Superior temporal gyrus (tissue), 1 donor: ENCODE measurements around the gene MUC2.

ENCODE experiments used
- DNase-seq: peaks from one replicate; pipeline ENCODE4 v3.0.0-alpha.2; 2016; ENCODE audit errors: extremely low spot score

Gene MUC2

DNA sequence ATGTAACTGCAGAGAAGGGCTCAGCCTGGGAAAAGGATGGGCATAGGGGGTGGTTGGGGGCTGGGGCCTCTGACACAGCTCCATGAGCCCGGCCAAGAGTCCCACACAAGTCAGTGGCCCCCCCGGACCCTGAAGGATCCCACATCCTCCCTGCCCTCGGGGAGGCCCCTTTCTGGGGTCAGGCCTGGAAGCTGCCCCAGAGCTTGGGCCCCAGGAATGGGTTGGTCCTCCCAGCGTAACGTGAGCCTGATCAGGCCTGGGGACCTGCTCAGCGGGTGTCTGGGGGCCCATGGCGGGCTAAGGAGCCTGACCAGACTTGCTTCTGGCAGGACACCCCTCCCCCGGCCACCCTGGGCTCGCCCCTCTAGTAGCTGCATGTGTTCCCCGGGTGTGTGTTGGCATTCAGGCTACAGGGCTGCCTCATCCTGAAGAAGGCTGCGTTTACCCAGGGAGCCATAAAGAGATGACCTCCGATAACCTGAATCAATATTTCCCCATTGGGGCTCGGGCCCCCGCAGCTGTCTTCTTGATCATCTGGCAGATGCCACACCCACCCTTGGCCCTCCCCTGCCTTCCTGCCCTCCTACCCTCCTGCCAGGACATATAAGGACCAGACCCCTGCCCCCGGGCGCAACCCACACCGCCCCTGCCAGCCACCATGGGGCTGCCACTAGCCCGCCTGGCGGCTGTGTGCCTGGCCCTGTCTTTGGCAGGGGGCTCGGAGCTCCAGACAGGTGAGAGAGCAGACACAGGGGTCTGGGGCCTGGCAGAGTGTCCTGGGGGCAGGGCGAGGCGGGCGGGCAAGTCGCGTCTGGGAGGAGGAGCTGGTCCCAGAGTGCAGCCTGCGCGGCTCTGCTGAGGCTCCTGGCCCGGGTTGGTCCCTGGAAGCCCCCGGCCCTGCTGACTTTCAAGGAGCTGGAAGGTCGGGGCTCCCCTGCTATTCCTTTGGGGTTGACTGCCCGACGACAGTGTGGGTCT is at the start of gene MUC2:
Gene MUC2, plus strand, starts transcription at position 631 of the 978 bp plus-strand sequence.
- no peak for DNase-seq

GRCh38 chr11:1025410-1026162 is 49.1 kb upstream of the MUC2 start:
- no peak for DNase-seq

DNA sequence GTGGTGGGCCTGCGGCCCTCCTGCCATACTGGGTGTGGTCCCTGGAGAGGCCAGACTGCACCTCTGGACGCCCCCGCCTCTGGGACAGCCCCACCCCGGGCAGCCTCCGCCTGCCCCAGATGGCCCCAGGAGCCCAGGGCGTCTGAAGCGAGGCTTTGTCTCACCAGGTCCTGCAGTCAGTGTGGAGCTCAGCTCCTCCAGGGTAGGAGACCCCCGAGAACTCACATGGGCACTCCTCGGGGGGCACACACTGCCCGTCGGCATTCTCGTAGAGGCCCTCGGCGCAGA is 48.6 kb upstream of the MUC2 start:
- no peak for DNase-seq

DNA sequence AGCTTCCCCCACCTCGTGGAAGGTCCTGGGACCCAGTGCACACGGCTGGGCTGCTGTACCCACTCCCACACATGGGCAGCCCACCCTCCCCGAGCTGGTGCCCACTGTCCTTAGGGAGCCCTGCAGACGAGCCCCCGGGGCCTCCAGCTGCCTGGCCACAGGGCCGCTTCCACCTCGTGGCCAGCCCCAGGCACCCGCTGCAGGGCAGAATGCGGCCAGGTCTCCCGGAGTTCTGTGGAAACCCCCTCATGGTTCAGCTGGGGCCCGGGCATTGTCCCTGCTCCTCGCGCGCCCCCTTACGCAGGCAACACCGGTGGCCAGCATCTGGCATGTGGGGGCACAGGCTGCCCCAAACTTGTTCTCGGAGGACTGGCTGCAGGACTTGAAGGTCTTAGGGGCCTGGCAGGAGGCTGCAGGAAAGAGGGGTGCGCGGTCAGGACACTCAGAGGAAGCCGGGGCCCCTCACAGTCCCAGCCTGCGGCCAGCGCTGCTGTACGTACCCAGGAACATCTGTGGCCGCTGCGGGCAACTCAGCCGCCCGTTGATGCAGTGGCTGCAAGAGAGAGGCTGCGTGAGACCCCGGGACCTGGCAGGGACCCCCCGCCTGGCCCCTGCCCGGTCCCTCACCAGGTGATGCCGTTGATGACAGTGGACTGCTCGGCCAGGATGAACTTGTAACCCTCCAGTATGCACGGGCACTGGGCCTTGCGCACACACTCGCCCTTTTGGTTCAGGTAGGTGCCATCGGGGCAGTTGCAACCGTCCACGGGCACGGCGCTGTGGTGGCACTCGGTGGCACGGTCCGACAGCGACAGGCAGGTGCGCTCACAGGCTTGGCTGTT is 47.8 kb upstream of the MUC2 start:
- no peak for DNase-seq

DNA sequence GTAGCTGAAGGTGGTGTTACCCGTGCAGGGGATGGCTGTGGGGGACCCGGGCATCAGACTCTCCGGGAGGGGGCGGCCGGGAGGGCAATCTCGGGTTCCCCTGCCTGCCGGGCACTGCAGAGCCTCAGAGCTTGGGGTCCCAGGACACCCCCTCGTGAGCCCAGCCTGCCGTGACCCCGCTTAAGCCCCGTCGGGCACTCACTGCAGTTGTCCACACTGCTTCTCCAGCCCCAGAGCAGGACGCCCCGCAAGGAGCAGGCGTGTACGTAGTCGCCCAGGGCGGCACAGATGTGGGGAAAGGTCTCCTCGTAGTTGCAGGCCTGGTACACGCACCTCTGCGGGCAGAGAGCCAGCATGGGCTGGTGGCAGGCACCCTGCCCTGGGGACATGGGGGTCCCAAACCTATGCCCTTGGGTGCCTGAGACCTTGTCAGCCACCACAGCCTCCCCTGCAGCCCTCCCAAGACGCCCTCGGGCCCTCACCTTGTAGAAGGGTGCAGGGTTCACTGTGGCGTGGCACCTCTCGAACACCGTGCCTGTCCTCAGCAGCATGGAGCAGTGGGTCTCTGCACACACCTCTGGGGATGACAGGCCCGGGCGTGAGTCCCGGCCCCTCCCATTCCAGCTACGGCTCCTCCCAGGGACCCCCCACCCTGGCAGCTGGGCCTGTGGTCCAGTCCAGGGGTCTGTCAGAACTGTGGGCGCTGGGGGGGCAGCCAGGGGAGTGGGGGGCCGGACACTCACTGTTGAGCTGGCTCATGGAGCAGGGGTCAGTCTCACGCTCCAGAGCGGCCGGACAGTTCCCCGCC is 47.0 kb upstream of the MUC2 start:
- no peak for DNase-seq

DNA sequence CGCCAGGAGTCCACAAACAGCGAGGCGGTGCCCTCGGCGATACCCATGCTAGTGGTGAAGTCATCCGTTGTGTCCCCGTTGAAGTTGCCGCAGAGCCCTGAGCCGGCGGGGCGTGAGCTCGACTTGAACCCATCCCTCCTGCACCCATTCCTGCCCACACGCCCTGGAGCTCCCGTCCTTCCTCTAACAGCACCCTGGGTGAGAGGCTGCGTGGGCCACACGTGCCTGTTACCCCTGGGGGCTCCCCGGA is 46.5 kb upstream of the MUC2 start:
- DNase-seq, result no peak

DNA sequence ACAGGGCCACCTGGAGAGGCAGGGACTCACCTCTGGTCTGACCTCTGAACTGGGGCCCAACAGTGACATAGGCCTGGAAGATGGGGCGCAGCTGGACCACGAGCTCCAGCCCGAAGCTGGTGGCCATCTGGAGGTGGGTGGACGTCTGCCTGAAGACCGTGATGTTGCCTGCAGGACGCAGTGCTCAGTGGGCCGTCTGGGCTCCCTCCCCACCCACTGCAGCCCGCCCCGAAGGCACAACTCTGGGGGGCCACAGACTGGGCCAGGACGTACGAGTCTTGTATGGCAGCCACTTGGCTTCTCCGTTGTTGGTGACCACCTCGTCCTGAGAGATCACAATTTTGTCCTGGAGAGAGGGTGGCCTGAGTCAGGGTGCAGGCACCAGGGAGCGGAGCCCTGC is 46.1 kb upstream of the MUC2 start:
- no peak for DNase-seq

DNA sequence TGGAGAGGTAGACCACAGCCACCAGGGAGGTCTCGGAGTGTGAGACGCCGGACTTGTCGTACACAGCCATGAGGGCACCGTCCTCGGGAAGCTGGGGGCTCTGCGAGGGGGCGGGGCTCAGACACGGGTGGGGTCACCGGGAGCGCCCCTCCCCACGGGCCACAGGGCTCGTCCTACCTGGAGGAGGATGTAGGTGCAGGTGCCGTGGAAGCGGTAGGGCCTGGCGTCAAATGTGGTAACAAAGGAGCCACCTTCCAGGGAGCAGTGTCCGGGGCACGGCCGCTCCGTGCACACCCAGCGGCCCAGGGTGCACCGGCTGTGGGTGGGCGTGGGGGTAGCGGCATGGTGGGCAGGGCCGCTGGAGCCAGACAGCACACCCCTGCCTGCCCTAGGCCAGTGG is 45.6 kb upstream of the MUC2 start:
- DNase-seq, result no peak

- DNase-seq, result no peak
Observed at GRCh38 chr11:1029654-1030053, 45.0 kb upstream of the MUC2 start.

DNA sequence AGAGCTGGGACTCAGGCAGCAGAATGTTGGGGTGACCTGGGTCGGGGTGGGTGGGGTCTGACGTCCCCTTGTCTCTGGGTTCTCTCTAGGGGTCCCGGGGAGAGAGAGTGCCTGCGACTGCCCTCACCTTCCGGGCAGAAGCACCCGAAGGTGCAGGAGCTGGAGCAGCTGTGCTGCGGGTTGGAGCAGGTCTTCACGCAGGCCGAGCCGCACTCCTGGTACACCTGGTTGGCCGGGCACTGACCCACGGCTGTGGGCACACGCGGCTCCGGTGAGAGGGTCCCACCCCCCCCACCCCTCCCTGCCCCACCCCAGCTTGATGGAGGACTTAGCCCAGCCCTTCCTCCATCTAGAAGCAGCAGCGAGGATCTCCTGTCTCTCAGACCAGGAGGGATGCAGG is 44.6 kb upstream of the MUC2 start:
- DNase-seq, result no peak

- no peak for DNase-seq
Observed at GRCh38 chr11:1030556-1030955, 44.1 kb upstream of the MUC2 start.

- no peak for DNase-seq
Observed at GRCh38 chr11:1031121-1031899, 43.4 kb upstream of the MUC2 start.

DNA sequence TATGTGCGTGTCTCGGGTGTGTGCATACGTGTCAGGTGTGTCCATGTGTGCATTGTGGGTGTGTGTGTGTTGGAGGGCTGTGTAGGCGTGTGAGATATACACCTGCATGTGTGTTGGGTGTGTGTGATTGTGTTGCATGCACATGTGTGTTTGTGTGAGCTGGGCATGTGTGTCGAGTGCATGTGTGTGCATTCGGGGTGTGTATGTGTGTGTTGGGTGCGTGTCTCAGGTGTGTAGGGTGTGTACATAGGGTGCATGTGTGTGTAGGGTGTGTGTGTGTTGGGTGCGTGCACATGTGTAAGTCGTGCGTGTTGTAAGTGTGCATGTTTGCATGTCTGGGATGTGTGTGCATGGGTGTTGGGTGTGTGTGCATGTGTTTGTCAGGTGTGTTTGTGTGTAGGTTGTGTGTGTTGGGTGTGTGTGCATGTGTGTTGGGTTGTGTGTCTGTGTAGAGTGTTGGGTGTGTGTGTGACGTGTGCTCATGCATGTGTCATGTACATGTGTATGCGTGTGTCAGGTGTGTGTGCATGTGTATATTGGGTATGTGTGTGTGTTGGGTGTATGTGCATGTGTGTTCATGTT is 42.3 kb upstream of the MUC2 start:
- no peak for DNase-seq

GRCh38 chr11:1033016-1033798 is 41.5 kb upstream of the MUC2 start:
- no peak for DNase-seq

GRCh38 chr11:1034001-1034400 is 40.7 kb upstream of the MUC2 start:
- no peak for DNase-seq

DNA sequence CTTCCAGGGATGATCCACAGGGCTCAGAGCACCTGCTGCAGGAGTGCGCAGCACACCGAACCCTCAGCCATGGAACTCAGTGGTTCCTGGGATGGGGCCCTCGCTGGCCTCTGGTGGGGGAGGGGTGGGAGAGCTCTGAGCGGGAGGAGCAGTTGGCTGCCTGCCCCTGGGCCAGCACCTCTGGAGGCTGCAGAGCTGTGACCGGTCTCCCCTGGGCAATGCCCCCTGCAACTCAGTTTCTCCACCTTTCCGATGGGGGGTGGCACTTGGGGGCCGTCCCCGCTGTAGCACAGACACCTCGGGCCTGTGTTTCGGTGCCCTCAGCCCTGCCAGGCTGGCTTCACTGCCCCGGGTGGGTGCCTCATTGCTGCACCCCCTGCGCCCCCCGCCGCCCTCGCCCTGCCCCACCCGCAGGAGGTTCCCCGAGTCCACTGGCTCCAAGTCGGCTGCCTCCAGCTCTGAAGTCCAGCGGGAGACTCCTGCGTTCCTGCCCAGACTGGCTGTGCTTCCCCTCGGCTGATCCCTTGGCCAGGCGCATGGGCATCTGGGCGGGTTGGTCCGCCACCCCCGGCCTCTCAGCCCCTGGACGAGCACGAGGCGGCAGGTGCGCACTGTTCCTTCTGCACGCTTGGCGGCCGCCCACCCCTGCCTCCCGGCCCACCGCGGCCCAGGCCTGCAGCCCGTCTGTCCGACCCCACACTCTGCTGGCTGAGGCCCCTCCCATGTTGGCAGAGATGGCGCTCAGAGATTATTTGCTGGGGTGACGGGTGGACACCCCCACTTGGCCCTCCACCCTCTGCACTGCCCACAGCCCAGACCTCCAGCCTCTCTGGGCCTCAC is 40.0 kb upstream of the MUC2 start:
- DNase-seq, result no peak

GRCh38 chr11:1035577-1036283 is 38.9 kb upstream of the MUC2 start:
- DNase-seq, result no peak

DNA sequence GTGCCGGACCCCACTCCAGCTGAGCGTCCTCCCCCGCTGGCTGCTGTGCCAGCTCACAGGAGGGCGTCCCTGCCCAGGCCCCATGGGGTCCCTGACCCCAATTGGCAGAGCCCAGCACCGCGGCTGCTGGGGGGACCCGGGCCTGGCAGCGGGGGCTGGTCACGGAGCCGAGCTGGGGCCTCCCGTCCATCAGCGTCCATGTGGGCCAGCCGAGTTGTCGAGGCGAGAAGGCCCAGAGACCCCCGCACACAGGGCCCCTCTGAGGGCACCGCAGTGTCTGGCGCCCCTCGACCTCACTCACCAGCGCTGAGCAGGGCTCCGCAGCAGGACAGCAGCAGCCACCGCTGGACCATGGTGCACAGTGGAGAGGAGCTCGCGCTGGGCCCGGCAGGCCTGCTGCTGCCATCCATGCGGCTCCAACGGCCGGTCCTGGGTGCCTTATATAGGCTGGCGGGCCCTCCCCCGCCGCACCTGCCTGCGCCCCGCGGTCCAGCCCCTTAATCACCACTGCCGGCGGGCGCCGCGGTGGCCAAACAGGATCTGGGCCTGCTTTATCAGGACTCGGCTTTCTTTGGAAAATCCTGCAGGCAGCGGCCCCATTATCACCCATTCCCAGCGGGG is 38.3 kb upstream of the MUC2 start, which contains the start of gene MUC6:
Gene MUC6, minus strand, starts transcription at position 416 of the 621 bp plus-strand sequence. Its CDS starts 63 bp downstream, at position 353.
- DNase-seq, result no peak
